Brain microvascular endothelial cell (primary cell): ENCODE data around the gene ARHGDIB.

Source experiments
- DNase-seq: peaks from one replicate; pipeline ENCODE4 v3.0.0-alpha.2; 2020
- H3K27ac ChIP-seq: fragments of 250-450 bp; sonication (Bioruptor Pico); 2 replicates; pipeline ENCODE4 v1.5.1; 2020; ENCODE audit warnings: mild to moderate bottlenecking, moderate library complexity
- H3K27me3 ChIP-seq: fragments of 250-450 bp; sonication (Bioruptor Pico); replicated peaks from 2 replicates; pipeline ENCODE4 v1.5.1; 2020; ENCODE audit warnings: mild to moderate bottlenecking
- H3K36me3 ChIP-seq: fragments of 250-450 bp; sonication (Bioruptor Pico); replicated peaks from 2 replicates; pipeline ENCODE4 v1.5.1; 2020; ENCODE audit warnings: mild to moderate bottlenecking
- H3K4me3 ChIP-seq: 2 replicates; pipeline ENCODE4 v1.5.1; 2011; ENCODE audit warnings: low read depth, mild to moderate bottlenecking, control low read depth, low read length, moderate library complexity
- CTCF ChIP-seq: IDR thresholded peaks from 2 replicates; pipeline ENCODE4 v1.5.1; 2011; ENCODE audit warnings: low read depth, mild to moderate bottlenecking, moderate library complexity, low read length, control low read depth, inconsistent platforms; ENCODE audit errors: missing control alignments
- in situ Hi-C: cut with HindIII; loops from 2 replicates; pipeline ENCODE4 v1.10.0; 2017; ENCODE audit warnings: low sequenced_read_pairs, low pct_ligation_motif_present

The ARHGDIB gene

GRCh38 chr12:14953752-14954151 lies 7.6 kb downstream of the ARHGDIB start:
- no peak for TF ChIP-seq CTCF
- Histone ChIP-seq H3K4me3 (no peak overlapping the region), H3K36me3 (no peaks in the 10 kb centered on the region), H3K27me3 (no peaks in the 10 kb centered on the region), H3K27ac (peak overlapping the region; percentile 96)
- in situ Hi-C loops = no loop called here
- DNase-seq = no peak

GRCh38 chr12:14952299-14952921 lies 9.0 kb downstream of the ARHGDIB start:
- in situ Hi-C loops = no loop called here
- Histone ChIP-seq H3K27me3 (no peaks in the 10 kb centered on the region), H3K4me3 (no peak overlapping the region), H3K27ac (peak overlapping the region; percentile 96), H3K36me3 (peaks cover 3% of the 10 kb centered on the region)
- TF ChIP-seq CTCF = no peak
- peak; percentile 97 for DNase-seq

GRCh38 chr12:14951851-14952250 lies 9.6 kb downstream of the ARHGDIB start:
- no peak overlapping the region for H3K4me3 ChIP-seq
- DNase-seq = no peak
- no peaks in the 10 kb centered on the region for H3K27me3 ChIP-seq
- in situ Hi-C loops = no loop called here
- peaks cover 4% of the 10 kb centered on the region for H3K36me3 ChIP-seq
- H3K27ac ChIP-seq = peak overlapping the region; percentile 96
- no peak for TF ChIP-seq CTCF

- in situ Hi-C loops = no loop called here
- peak overlapping the region; percentile 96 for H3K27ac ChIP-seq
- DNase-seq = no peak
- H3K4me3 ChIP-seq = no peak overlapping the region
- H3K27me3 ChIP-seq = no peaks in the 10 kb centered on the region
- peaks cover 7% of the 10 kb centered on the region for H3K36me3 ChIP-seq
- TF ChIP-seq CTCF = no peak
Measured at GRCh38 chr12:14950982-14951746, 10.2 kb downstream of the ARHGDIB start.

- Histone ChIP-seq H3K36me3 (peaks cover 8% of the 10 kb centered on the region), H3K27ac (peak overlapping the region; percentile 96), H3K4me3 (no peak overlapping the region), H3K27me3 (no peaks in the 10 kb centered on the region)
- DNase-seq = no peak
- in situ Hi-C loops = no loop called here
- no peak for TF ChIP-seq CTCF
Measured at GRCh38 chr12:14950421-14950820, 11.0 kb downstream of the ARHGDIB start.
